Heart left ventricle (tissue), 13 donors: ENCODE results near the gene RGMA.

Source experiments
- CTCF ChIP-seq, 12 donors: fragments of 200-600 bp; sonication (generic) in 4 of 12; IDR thresholded peaks; one replicate each; pipeline versions ENCODE4 v1.5.0 to v1.8.0; 2018 to 2022; ENCODE audit warnings: antibody characterized with exemption in 12 of 12, mild to moderate bottlenecking in 5 of 12
- POLR2A ChIP-seq, 2 donors: fragments of 450-650 bp; IDR thresholded peaks; one replicate each; pipeline ENCODE4 v1.6.1; 2017; ENCODE audit warnings: antibody characterized with exemption in 2 of 2, mild to moderate bottlenecking in 2 of 2, moderate library complexity in 2 of 2
- donor health status: ischemic (EF 13 %, LVEDD 7.1; RV severe dilation, severe dysfunction).
- donor health status: DM: no; HTN: yes; CAD: no.
- donor health status: DM: no; HTN: no; CAD: no.
- donor health status: ischemic (EF 25% LVEDD 6.9; RV normal size, moderate dysfunction).
- donor health status: ischemic (EF 25% LVEDD 5.7; RV mildly dilated, moderate dysfunction).
- donor health status: ischemic (EF 35%, LVEDD 5.7; RV mildly dilated, moderate dysfunction).
- donor health status: nonischemic (EF 11% LVEDD 7.7; RV severe dilation, severe dysfunction).
- donor health status: DM: yes; HTN: yes; CAD: no.
- donor health status: PGD.
- donor health status: ischemic (EF 29% LVEDD 5.4; RV normal size, mild dysfunction).
- donor health status: nonischemic (EF 23%, LVEDD 6.1; RV moderate dilation, normal function).

DNA sequence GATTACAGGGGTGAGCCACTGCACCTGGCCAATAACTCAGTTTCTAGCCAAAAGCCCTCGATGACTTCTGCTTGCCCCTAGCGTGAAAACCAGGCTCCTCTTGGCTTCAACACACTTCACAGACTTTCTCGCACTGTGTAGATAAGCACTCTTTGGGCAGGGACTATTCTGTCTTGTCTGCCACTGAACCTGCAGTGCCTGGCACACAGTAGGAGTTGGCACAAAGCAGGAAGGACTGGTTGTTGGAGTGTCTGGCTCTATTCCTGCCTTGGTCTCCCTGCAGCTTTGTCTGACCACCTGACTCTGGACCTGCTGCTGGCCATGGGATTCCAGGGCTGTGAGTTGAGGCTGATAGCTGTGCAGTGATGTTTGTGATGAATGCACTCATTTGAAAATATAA, 46.4 kb upstream of the RGMA start:
- TF ChIP-seq CTCF (IDR thresholded peaks at IDR 0.05), result no peak
- no peak for TF ChIP-seq POLR2A (IDR thresholded peaks at IDR 0.05)
